ENCODE data around the gene PSME3IP1. TPM values are rescaled to one million over a fixed set of nuclear protein-coding genes. Genes with fewer than 3 reads are reported as not detected.

Gene PSME3IP1
- total and polyA plus RNA-seq, 2 of the 4 experiments (the other 2 are of a cell fraction): 50.2 to 75.2 TPM

DNA sequence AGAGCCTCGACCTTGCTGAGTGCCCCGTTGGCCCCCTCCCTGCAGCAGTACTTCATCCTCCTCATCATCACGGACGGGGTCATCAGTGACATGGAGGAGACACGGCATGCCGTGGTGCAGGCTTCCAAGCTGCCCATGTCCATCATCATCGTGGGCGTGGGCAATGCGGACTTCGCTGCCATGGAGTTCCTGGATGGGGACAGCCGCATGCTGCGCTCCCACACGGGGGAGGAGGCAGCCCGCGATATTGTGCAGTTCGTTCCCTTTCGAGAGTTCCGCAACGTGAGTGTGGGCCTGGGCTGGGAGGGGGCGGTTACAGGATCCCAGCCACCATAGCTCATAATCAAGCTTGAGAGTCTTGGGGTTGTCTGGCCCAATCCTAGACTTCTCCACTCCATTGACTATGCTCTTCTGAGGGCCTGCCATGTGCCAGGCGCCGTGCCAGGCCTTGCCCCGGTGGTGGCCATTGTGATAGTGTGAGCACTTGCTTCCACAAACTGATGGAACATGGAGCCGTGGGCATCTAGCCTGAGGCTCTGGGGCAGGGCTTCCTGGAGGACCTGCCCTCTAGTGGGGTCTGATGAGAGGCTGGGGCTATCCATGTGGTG is 39.7 kb downstream of the PSME3IP1 start:
- H3K56ac ChIP-seq (ENCODE audit: extremely low read depth, insufficient read depth, low read length): no peak overlapping the region
- H2BK15ac ChIP-seq (ENCODE audit: low read depth, low read length): no peak overlapping the region
- H2AFZ ChIP-seq (replicated peaks; ENCODE audit: low read length, poor library complexity): peak overlapping the region; percentile 23
- no peaks in the 10 kb centered on the region for H3K27me3 ChIP-seq (ENCODE audit: control insufficient read depth, insufficient read depth, low read length)
- TF ChIP-seq MAFK (IDR thresholded peaks at IDR 0.05; ENCODE audit: low read depth, low read length): no peak
- TF ChIP-seq RFX5 (IDR thresholded peaks at IDR 0.05; ENCODE audit: low read depth, low read length): no peak
- TF ChIP-seq, protein P1, sequence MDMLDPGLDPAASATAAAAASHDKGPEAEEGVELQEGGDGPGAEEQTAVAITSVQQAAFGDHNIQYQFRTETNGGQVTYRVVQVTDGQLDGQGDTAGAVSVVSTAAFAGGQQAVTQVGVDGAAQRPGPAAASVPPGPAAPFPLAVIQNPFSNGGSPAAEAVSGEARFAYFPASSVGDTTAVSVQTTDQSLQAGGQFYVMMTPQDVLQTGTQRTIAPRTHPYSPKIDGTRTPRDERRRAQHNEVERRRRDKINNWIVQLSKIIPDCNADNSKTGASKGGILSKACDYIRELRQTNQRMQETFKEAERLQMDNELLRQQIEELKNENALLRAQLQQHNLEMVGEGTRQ (IDR thresholded peaks at IDR 0.05; ENCODE audit: low read depth, low read length): no peak
- no peak for TF ChIP-seq RCOR1 (IDR thresholded peaks at IDR 0.05; ENCODE audit: insufficient replicate concordance, low read length)
- TF ChIP-seq, protein P2, sequence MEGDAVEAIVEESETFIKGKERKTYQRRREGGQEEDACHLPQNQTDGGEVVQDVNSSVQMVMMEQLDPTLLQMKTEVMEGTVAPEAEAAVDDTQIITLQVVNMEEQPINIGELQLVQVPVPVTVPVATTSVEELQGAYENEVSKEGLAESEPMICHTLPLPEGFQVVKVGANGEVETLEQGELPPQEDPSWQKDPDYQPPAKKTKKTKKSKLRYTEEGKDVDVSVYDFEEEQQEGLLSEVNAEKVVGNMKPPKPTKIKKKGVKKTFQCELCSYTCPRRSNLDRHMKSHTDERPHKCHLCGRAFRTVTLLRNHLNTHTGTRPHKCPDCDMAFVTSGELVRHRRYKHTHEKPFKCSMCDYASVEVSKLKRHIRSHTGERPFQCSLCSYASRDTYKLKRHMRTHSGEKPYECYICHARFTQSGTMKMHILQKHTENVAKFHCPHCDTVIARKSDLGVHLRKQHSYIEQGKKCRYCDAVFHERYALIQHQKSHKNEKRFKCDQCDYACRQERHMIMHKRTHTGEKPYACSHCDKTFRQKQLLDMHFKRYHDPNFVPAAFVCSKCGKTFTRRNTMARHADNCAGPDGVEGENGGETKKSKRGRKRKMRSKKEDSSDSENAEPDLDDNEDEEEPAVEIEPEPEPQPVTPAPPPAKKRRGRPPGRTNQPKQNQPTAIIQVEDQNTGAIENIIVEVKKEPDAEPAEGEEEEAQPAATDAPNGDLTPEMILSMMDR (conservative IDR thresholded peaks at IDR 0.05; ENCODE audit: low read depth, low read length): no peak
- no peak for TF ChIP-seq SMC3 (IDR thresholded peaks at IDR 0.05; ENCODE audit: low read depth, low read length)
- TF ChIP-seq MAZ (IDR thresholded peaks at IDR 0.05; ENCODE audit: borderline replicate concordance, low read depth, low read length): no peak
- no peak for TF ChIP-seq CHD1 (IDR thresholded peaks at IDR 0.05; ENCODE audit: low read depth, low read length)
- no peak for TF ChIP-seq FOS (IDR thresholded peaks at IDR 0.05; ENCODE audit: low read depth, low read length)
- TF ChIP-seq MXI1 (IDR thresholded peaks at IDR 0.05; ENCODE audit: borderline replicate concordance, low read depth, low read length): no peak
- TF ChIP-seq ELK1 (IDR thresholded peaks at IDR 0.05; ENCODE audit: borderline replicate concordance, low read depth, low read length): no peak
- no peak for TF ChIP-seq NFE2L2 (IDR thresholded peaks at IDR 0.05; ENCODE audit: low read depth, low read length)
- TF ChIP-seq RAD21 (IDR thresholded peaks at IDR 0.05; ENCODE audit: low read length): no peak
- in situ Hi-C loops (cut with MboI; ENCODE audit: low sequenced_read_pairs) (no loop called here), intact Hi-C loops (cut with micrococcal nuclease) (no loop called here), dilution Hi-C loops (cut with HindIII; ENCODE audit: low sequenced_read_pairs, unreplicated experiment) (no loop called here)
- no peak overlapping the region for H3K4me2 ChIP-seq (ENCODE audit: low read depth, low read length)
- H3K9me3 ChIP-seq (ENCODE audit: control insufficient read depth, insufficient read depth, low read length): no peaks in the 10 kb centered on the region
- H3K23ac ChIP-seq (ENCODE audit: low read depth, low read length): no peak overlapping the region
- no TSS peak for BruUV-seq (replicated peaks)
- H3K14ac ChIP-seq (replicated peaks; ENCODE audit: low read depth, low read length): no peak overlapping the region
- no peak for DNase-seq
- H3K9ac ChIP-seq (ENCODE audit: low read depth, low read length): no peak overlapping the region
- ChIA-PET CTCF (no interaction called here), POLR2A (ENCODE audit: unreplicated experiment) (no interaction called here)
- no CpG with 5 or more reads among the region's 24 CpGs for WGBS, 2 experiments (ENCODE audit: extremely low coverage in 2 of 2, insufficient read length in 1 of 2)
- no peaks in the 10 kb centered on the region; the same call in 1 of the 2 replicates for H3K36me3 ChIP-seq (ENCODE audit: control insufficient read depth, insufficient read depth, low read length)
- H2BK120ac ChIP-seq (ENCODE audit: low read depth, low read length): no peak overlapping the region
- no peak overlapping the region for H2AK5ac ChIP-seq (ENCODE audit: low read depth, low read length)
- no peaks in the 10 kb centered on the region; the same call in 1 of the 2 replicates for H4K20me1 ChIP-seq (ENCODE audit: insufficient read depth, low read length)
- peaks cover 6% of the 10 kb centered on the region; the same call in 1 of the 2 replicates for H3K4me1 ChIP-seq (ENCODE audit: control insufficient read depth, insufficient read depth, low read length)
- no peak overlapping the region for H3K18ac ChIP-seq (ENCODE audit: low read depth, low read length)
- H2BK20ac ChIP-seq (ENCODE audit: low read depth, low read length): no peak overlapping the region
- no peaks in the 10 kb centered on the region for H3K79me1 ChIP-seq (ENCODE audit: low read depth in 1 of 2, low read length in 2 of 2)
- no peak overlapping the region for H4K5ac ChIP-seq (ENCODE audit: low read depth, low read length)
- H4K8ac ChIP-seq (ENCODE audit: low read depth in 2 of 2, low read length in 2 of 2): no peak overlapping the region
- H3K4ac ChIP-seq (ENCODE audit: low read depth, low read length): no peak overlapping the region
- H4K91ac ChIP-seq (ENCODE audit: insufficient read depth, low read depth, low read length): no peak overlapping the region
- peaks cover 26% of the 10 kb centered on the region for H3K9me1 ChIP-seq (ENCODE audit: insufficient read depth, low read length)
- no peak overlapping the region for H3K4me3 ChIP-seq (ENCODE audit: insufficient read depth, low read depth, low read length)
- no peak overlapping the region for H3K27ac ChIP-seq (ENCODE audit: insufficient read depth, low read length)
- ATAC-seq (ENCODE audit: low read depth): no peak
- H2BK5ac ChIP-seq (ENCODE audit: low read depth, low read length, poor library complexity, severe bottlenecking): no peak overlapping the region
- peak overlapping the region; percentile 33 for H2AK9ac ChIP-seq (replicated peaks; ENCODE audit: low read depth, low read length, poor library complexity)
